NCI-H345 treated with DMSO at 0.1 percent for 48 hours (cell line): ENCODE data around the gene PRKCZ.
"Not testable (repeated sequence)": the region's sequence is repeated elsewhere in the genome, so short reads cannot be mapped to it uniquely, and the experiment has no call there.

Source experiments
- DNase-seq: peaks from one replicate; lab custom pipeline; 2025; ENCODE audit not compliant: unreplicated experiment; lab: John Stamatoyannopoulos, UW

The PRKCZ gene

DNA sequence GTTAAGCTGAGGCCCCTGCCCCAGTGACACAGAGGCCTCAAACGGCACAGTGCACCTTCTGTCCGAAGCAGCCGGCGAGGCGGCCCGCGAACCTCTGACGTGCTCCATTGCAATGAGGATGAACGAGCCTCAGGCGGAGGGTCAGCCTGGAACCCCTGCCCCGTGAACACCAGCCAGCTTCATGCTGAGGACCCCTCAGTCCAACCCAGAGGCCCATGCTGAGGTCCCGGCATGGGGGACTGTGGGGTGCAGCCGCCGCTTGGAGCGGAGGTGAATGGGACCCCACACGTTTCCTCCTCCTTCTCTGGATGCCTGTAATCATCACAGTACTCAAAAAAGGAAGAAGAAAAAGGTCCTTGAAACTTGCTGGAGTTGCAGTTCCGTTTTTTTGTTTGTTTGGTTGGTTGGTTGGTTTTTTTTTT, 62.1 kb downstream of the PRKCZ start:
- DNase-seq, result no peak

DNA sequence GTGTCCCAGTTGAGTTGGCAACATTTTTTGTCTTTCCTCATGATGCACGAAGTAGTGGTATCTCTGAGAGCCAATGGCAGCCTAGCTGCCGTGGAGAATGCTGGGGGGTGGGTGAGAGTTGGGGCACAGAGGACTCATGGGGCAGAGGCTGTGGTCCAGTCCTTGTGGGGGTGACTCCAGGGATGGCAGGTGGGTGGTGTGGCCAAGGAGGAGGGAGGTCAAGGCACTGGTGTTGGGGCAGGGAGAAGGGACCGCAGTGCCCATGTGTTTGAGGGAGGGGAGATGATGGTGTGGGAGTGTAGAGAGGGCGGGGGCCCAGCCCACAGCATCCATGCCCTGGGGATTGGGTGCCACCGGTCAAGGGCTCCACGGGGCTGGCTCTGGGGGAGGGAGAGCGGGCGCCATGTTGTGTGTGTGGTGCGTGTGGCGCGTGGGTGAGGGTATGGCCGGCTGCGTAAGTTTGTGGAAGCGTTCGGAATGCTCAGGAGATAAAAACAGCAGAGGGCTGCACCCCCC, 63.5 kb downstream of the PRKCZ start:
- DNase-seq, result no peak

DNA sequence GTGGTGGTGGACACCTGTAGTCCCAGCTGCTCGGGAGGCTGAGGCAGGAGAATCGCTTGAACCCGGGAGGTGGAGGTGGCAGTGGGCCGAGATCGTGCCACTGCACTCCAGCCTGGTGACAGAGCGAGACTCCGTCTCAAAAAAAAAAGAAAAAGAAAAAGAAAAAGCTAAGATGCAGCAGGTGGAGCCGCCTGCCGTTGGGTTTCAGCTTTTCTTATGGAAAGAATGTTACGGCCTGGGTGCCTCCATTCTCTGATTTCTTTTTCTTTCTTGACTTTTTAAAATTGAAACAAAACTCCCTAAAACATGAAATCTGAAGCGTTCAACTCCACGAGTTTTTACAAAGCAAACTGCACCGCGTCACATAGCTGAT, 64.4 kb downstream of the PRKCZ start:
- DNase-seq, result not testable (repeated sequence)

DNA sequence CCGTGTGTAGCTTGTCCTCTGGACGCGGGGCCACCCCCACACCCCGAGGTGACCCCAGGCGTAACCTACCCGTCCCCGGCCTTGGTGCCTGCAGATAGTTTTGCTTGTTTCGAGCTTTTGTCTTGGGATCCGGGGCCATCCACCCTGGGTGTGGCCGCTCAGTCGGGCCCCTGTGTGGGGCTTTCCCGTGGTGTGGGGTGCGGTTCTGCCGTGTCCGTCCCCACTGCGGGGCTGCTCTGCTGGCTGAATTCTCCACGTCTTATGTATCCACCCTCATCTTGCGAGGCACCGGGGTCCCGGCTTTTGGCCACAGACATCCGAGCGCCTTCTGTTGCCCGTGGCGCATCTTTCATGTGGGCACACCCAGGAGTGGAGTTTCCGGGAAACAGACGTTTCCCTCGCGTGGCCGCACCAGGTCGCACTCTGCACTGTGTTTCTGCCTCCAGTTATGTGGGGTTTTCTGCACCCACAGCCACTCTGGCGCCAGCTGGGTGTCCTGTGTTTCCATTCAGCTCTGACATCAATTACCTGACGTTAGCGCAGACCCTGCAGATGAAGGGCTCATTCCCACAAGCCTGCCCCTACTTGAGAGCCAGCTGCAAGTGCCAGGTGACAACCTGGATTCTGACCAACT, 64.9 kb downstream of the PRKCZ start:
- DNase-seq, result no peak

DNA sequence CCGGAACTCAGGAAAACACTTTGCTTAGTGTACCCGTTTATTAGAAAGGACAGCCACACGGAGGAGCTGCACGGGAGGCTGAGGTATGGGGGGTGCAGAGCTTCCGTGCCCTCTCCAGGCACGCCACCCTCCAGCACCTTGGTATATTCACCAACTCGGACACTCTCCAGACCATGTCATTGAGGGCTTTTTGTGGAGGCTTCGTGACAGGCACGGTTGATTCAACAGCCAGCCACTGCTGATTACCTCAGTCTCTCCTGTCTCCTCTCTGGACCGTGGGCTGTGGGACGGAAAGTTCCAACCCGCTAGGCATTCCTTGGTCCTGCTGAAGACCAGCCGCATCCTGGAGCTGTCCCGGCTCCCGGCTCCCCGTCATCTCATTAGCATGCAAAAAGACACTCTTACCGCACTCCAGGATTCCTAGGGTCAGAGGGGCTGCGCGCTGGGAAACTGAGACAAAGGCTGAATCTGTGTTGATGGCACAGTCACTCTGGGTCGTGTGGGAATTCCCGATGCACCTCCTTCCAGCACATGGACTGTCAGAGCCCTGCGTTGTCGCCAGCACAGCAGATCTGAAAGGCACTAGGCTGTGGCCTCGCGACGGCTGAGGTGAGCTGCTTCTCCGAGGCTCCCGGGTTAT, 65.6 kb downstream of the PRKCZ start:
- no peak for DNase-seq

DNA sequence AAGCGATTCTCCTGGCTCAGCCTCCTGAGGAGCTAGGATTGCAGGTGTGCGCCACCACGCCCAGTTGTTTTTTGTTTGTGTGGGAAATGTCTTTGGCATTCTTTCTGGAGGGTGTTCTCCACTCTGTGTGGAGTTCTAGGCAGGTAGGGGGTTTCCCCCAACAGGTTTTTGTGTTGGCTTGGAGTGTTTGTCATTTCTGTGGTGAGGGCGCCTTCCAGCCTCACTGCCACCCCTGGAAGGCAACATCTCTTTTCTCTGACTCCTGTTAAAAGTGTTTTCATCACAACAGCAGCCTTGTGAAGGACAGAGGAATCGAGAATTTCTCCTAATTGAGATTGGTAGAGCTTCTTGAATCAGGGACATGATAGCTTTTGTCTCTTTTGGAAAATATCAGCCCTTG, 69.7 kb downstream of the PRKCZ start:
- DNase-seq, result no peak

DNA sequence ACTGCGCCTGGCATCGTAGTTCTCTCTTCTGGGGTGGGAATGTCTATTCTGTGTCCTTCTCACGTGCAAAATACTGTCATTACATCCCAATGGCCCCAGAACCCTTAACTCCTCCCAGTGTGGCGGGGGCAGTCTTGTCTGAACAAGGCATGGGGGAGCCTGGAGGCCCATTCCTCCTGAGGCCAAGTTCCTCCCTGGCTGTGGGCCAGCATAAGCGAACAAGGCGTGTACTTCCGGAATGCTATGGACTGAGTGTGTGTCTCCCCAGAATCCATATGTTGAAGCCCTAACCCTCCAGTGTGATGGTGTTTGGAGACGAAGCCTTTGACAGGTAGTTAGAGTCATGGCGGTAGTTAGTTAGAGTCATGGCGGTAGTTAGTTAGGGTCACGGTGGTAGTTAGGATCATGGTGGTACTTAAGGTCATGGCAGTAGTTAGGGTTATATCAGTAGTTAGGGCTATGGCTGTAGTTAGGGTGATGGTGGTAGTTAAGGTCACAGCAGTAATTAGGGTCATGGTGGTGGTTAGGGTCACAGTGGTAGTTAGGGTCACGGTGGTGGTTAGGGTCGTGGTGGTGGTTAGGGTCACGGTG, 71.0 kb downstream of the PRKCZ start:
- no peak for DNase-seq

DNA sequence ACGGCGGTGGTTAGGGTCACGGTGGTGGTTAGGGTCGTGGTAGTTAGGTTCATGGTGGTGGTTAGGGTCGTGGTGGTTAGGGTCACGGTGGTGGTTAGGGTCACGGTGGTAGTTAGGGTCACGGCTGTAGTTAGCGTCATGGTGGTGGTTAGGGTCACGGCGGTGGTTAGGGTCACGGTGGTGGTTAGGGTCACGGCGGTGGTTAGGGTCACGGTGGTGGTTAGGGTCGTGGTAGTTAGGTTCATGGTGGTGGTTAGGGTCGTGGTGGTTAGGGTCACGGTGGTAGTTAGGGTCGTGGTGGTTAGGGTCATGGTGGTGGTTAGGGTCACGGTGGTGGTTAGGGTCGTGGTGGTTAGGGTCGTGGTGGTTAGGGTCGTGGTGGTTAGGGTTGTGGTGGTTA, 71.6 kb downstream of the PRKCZ start:
- not testable (repeated sequence) for DNase-seq

DNA sequence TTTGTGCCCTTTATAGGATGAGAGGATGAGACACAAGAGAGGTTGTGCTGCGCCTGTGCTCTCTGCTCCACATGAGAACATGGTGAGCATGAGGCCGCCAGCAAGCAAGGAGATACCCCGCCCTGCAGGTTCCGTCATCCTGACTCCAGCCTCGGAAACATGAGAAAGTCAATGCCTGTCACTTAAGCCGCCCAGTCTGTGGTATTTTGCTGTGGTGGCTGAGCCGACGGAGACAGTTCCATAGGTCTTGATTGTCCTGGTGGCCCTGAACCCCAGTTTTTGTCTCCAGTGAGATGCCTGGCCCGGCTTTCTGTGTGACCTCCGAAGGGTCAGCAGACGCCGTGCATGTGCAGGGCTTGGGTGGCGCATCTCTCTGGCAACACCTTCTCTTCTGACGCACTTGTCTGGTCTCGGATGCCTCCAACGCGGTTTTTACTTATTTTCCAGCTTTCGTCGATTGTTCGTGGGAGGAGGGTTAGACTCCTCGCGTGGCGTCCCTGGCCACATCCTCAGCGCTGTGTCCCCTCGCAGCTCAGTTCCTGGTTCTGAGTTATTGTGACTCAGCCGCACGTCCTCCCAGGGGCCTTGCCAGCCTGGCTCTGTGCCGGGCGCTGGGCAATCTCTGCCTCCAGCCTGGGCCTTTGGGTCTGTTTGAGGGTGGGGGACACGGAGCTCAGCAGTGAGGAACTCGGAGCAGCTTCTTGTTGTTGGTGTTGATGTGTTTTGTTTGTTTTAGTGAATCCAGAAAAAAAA, 74.4 kb downstream of the PRKCZ start:
- DNase-seq, result no peak

DNA sequence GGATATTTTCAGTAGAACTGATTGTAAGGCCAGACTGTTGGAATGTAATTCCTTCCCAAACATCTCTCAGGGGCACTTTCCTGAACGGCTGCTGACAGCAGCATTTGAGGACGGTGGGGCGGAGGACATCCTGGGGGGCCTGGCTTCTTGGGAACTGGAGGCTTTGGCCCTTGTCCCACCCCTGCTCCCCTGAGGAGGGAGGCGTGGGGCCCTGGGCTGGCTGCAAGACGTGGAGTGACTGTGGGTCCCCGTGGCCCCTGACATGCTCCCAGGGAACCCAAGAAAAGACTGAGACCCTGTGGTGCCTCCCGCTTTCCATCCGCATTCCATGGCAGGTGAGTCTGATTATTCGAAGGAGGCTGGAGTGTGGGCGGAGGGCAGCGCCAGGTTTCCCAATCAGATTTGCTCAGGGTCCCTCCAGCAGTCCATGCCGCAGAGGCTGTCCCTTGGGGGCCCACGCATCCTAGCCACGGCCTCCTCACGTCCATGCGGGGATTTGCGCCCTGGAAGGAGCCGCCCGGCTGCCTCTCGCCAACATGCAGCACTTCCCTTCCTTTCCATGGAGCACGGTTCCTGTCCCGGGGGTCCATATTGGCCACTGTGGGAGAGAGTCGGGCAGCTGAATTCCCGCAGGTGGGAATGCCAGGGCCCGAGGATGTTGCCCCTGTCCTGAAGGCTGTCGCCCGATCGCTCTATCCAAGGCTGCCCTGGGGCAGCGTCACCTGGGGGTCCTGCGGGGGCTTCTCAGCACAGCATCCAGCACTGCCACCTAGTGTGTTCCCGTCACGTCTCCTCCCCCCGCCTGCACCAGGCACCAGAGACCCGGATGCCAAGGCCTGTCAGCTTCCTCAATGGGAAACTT, 75.4 kb downstream of the PRKCZ start:
- DNase-seq, result no peak

DNA sequence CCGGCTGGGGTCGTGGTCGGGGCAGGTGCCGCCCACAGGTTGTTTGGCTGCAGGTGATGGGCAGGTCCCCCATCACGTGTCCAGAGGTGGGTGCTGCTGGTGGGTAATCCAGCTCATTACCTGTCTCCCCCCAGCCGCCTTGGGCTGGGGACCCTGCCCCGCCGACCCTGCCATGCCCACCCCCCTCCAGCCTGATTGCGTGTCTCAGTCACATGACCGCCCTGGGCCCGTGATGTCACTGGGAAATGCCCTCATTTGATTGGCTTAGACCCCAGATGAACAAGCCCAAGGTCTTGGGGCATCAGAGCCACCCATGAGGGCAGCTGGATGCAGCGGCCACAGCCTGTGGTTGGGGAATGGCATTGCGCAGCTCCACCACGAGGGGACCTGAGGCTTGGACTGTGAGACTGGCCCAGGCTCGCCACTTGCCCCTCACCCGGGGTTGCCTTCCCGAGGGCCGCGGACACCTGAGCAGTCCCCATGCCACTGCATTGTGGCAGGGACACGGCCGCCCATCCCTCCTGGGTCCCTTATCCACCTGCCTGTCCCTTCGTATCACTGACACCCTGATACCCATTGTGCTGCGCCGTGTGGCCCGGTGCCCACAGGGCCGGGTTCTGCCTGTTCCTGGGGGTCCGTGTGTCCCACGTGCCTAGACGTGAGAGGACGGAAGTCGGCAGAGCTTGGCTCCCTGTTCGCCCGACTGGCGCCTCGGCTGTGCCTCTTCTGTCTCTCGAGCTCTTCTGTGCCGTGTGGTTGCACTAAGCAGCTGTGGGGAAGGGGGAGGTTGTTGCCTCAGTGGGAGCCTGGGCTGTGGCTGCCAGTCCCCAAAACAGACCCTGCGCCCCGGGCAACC, 76.3 kb downstream of the PRKCZ start:
- DNase-seq, result no peak

DNA sequence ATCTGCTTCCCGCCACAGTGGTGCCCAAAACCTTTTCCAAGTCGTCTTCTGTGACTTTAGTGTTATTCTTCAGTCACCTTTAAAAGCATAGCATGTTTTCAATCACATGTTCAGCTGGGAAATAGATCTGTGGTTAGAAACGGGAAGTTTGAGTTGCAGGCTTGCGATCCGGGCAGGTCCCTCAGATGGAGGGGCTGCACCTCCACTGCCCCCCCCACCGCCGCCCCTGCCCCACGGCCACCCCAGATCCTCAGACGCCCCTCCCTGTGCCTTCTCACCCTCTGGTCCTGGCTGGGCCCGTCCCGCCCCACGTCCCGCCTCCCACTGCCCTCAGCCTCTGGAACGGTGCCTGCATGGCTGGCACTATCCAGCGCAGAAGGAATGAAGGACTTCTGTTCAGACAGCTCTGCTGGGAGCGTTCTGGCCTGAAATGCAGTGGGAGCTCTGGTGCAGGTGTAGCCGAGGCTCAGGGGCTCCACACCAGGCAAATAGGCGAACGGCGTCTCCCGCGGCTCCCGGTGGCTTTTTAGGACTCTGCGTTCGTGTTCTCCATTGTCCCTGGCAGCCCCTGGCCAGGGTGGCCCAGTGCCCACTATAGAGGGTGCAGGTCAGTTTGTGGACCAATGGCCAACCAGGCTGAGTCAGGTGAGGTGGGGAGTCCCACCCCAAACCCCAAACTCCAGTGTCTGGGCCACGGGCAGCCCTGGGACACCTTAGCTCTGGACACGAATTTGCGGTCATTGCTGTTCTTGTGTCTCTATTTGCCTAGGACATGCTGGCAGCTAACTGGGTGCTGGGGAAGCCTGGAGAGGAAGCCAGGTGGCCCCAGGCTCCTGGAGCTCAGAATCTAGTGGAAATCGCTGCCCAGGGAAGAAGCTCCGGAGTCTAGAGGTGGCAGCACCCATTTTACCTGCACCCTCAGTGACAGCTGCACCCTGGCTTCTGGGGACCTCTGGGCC, 77.3 kb downstream of the PRKCZ start:
- no peak for DNase-seq

DNA sequence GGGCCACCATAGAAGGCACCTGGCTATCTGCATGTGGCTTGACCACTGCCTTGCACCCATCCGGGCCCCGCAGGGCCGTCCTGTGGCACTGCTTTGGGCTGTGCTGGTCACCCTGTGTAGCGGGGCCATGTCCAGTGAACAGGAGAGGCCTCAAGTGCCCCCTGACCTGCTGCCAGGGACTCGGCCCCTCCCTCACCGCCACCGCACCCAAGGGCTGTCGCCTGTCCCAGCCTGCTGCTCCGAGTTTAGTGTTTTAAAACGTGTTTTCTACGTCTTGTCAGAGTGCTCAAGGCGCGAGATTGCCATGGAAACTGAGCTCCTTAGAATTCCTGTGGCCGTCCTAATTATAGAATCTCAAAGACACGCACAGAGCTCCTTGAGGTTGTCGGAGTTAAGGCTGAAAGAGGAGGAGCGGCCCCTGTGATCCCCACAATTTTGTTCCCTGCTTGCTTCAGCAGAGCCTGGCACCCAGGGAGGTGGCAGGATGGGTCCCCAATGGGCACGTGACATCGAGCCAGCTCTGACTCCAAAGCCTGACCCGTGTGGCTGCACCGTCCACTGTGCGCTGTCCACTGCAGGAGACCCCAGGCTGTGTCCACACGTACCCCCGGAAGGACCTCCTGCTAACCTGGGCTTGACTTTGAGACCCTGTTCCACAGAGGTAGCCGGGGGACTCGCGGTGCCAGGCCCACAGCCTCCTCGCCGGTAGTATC, 78.1 kb downstream of the PRKCZ start:
- no peak for DNase-seq

DNA sequence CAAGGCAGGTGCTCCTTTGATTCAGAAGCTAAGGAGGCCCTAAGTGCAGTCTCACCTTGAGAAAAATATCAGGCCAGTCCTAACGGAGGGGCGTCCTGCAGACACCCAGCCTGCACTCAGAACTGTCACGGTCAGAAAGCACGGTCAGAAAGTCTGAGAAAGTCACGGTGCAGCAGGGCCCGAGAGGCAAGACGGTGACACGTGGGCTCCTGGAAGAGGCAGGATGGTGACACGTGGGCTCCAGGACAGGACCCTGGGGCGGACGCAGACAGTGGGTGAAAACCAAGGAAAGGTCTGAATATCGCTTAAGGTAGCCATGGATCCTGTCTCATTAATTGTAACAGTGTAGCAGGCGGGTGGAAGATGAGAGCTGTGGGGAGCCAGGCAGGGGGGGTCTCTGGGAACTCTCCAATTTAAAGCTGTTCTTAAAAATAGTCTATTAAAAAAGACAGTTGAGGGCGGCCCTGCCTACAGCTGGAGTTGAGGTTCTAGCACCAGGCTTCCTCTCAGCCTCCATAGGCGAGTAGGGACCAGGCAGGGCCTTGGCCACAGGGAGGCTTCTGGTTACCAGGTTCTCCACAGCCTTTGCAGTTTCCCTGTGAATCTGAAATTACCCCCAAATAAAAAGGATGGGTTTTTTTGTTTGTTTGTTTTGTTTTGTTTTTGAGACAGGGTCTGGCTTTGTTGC, 79.2 kb downstream of the PRKCZ start:
- no peak for DNase-seq

DNA sequence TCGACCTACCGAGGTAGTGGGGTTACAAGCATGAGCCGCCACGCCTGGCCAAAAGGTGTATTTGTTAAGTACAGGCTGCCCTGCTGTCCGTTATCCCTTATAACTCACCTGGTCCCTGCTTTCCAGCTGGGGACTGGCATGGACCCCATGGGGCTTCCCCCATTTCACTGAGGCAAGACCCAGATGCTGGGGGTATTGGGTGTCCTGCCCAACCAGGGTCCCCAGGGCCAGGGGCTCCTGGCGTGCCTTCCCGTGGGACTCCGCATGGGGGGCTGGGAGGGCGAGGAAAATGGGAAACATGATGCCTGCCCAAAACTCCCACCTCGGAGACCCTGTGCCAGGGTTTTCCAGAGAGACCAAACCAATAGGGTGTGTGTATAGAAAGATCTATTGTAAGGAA, 79.9 kb downstream of the PRKCZ start:
- no peak for DNase-seq

DNA sequence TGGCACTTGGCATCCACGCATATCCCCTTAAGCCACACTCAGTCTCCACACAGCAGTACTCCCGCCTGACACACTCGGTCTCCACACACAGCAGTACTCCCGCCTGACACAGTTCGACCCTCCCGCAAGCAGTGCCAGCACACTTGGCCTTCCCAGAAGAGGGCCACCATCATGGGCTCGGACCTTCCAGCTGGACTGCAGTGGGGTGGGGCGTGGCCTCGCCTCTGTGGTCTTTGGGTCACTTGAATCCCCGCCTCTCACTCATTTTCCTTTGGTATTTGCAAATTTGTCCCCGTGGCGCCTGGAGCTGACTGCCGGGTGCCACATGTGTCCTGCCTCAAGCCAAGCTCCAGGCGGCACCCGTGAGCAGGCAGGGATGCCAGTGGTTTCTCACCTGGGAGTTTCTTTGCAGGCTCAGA, 80.7 kb downstream of the PRKCZ start:
- DNase-seq, result no peak

DNA sequence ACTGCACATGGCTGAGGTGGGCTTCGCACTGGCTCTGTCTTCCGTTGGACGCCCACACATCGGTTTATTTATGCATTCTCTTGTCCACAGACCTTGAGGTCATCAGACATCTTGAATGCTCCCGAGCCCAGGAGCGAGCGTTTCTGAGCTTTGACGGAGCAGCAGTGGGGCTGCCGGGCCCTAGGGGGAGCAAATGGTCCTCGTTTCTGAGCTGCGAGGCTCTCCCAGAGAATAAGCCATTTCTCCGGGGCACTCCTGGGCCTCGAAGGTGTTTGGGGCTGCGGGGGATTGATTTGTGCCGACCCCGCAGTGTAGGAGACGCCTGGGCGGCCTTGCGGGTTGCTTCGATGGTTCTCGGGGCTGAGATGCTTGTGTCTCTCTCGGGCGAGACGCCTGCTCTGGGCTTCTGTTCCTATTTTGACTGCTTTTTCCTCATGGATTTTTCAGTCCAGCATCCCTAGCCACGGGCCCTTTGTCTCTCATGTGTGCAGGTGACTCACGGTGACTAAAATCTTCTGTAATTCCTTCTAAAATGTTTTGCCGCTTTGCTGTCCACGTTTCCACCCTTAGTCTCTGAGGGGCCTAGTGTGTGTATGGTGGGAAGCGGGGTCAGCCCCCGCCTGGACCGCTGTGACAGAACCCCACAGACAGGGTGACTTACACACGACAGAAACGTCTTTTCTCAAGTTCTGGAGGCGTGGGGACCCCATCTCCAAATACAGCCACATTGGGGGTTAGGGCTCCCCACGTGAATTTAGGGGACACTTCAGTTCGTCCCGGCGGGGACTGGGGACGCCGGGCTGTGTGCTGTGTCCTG, 82.2 kb downstream of the PRKCZ start:
- no peak for DNase-seq
